C4-2B (cell line): Measurements from ENCODE around the gene ZNF181.

Experiments used
- CTCF ChIP-seq: fragments of 450-650 bp; conservative IDR thresholded peaks from 2 replicates; pipeline ENCODE4 v1.5.1; 2017; ENCODE audit warnings: mild to moderate bottlenecking
- ZFX ChIP-seq: fragments of 450-650 bp; IDR thresholded peaks from 2 replicates; pipeline ENCODE4 v1.6.1; 2017

DNA sequence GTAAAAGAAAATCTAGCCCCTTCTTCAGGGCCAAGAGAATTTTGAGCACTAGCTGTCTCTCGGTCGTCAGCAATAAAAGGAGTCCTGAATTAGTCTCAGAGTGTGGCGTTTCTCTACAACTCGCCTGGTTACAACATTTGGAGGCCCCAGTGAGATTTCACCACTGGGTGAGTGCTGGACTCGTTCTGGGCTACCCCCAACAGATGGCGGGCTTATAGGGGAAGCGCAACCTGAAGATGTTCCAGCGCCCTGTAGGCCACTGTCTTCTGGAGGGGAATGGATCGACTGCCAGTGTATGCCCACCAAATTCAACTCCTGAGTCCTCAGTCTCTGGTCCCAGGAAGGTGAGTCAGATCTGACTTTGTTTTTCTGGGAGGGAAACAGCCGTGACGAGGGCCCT, 11.7 kb upstream of the ZNF181 start:
- TF ChIP-seq CTCF (no peak), ZFX (no peak)
